WTC11 (cell line): ENCODE measurements around the gene CPEB3.

ENCODE experiments used
- FOXJ3 ChIP-seq: sonication (generic); formaldehyde crosslinking; IDR thresholded peaks from 2 replicates; pipeline ENCODE4 v1.9.0; 2021; ENCODE audit warnings: missing genetic modification reagents, mild to moderate bottlenecking, borderline replicate concordance
- FOXP1 ChIP-seq: sonication (generic); formaldehyde crosslinking; IDR thresholded peaks from 2 replicates; pipeline ENCODE4 v1.8.0; 2022; ENCODE audit warnings: missing genetic modification reagents, mild to moderate bottlenecking, moderate library complexity, borderline replicate concordance
- HMGA2 ChIP-seq: fragments of 250-450 bp; sonication (Bioruptor Pico); IDR thresholded peaks from 2 replicates; pipeline ENCODE4 v1.4.0; 2021; ENCODE audit warnings: mild to moderate bottlenecking, moderate library complexity
- SMAD4 ChIP-seq: sonication (generic); formaldehyde crosslinking; IDR thresholded peaks from 2 replicates; pipeline ENCODE4 v1.8.0; 2022; ENCODE audit warnings: mild to moderate bottlenecking, missing genetic modification reagents
- TCF7 ChIP-seq: sonication (generic); formaldehyde crosslinking; IDR thresholded peaks from 2 replicates; pipeline ENCODE4 v1.8.0; 2022; ENCODE audit warnings: mild to moderate bottlenecking, low read depth, missing genetic modification reagents, moderate library complexity
- TEAD4 ChIP-seq: sonication (generic); formaldehyde crosslinking; IDR thresholded peaks from 2 replicates; pipeline ENCODE4 v1.8.0; 2022; ENCODE audit warnings: mild to moderate bottlenecking, missing genetic modification reagents
- TP53 ChIP-seq: sonication (generic); formaldehyde crosslinking; IDR thresholded peaks from 2 replicates; pipeline ENCODE4 v1.8.1; 2023; ENCODE audit warnings: mild to moderate bottlenecking, missing genetic modification reagents
- TF ChIP-seq, protein P1 (sequence below): fragments of 200-600 bp; IDR thresholded peaks from 2 replicates; pipeline ENCODE4 v1.8.0; 2022; ENCODE audit warnings: antibody characterized with exemption
- TF ChIP-seq, protein P2 (sequence below): sonication (generic); formaldehyde crosslinking; IDR thresholded peaks from 2 replicates; pipeline ENCODE4 v1.8.1; 2023; ENCODE audit warnings: mild to moderate bottlenecking, missing genetic modification reagents, moderate library complexity
- TF ChIP-seq, protein P3 (sequence below): fragments of 250-450 bp; sonication (Bioruptor Pico); IDR thresholded peaks from 2 replicates; pipeline ENCODE4 v1.8.0; 2021; ENCODE audit warnings: mild to moderate bottlenecking
- TF ChIP-seq, protein P4 (sequence below): fragments of 250-450 bp; sonication (Bioruptor Pico); IDR thresholded peaks from 2 replicates; pipeline ENCODE4 v1.9.0; 2021; ENCODE audit warnings: mild to moderate bottlenecking
- TF ChIP-seq, protein P5 (sequence below): fragments of 250-450 bp; sonication (Bioruptor Pico); conservative IDR thresholded peaks from 2 replicates; pipeline ENCODE4 v1.9.0; 2021; ENCODE audit warnings: mild to moderate bottlenecking
- TF ChIP-seq, protein P6 (sequence below): sonication (generic); formaldehyde crosslinking; IDR thresholded peaks from 2 replicates; pipeline ENCODE4 v1.8.1; 2022; ENCODE audit warnings: low read depth, mild to moderate bottlenecking, moderate library complexity, missing genetic modification reagents, borderline replicate concordance
- TF ChIP-seq, protein P7 (sequence below): sonication (generic); formaldehyde crosslinking; IDR thresholded peaks from 2 replicates; pipeline ENCODE4 v1.8.0; 2022; ENCODE audit warnings: mild to moderate bottlenecking, missing genetic modification reagents

DNA sequence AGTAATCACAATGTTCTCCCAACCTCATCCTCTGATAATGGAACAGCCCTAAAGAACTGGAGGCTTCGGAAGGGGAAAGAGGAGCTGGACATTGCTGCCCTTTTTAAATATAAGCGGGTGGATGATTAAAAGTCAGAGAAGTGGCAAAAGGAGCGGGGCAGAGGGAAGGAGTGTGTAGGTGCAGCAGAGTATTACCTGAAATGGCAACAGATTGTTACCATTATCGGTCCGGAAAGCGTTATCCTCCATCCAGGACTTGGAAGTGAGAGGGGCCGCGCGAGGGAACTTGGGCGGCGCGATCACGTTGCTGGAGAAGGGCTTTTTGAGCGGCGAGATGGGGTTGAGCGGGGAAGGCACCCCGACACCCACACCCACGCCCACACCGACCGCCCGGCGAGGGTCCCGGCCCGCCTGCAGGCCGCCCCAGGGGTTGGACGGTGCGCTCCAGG, 51.7 kb downstream of the CPEB3 start:
- TF ChIP-seq, protein P1, sequence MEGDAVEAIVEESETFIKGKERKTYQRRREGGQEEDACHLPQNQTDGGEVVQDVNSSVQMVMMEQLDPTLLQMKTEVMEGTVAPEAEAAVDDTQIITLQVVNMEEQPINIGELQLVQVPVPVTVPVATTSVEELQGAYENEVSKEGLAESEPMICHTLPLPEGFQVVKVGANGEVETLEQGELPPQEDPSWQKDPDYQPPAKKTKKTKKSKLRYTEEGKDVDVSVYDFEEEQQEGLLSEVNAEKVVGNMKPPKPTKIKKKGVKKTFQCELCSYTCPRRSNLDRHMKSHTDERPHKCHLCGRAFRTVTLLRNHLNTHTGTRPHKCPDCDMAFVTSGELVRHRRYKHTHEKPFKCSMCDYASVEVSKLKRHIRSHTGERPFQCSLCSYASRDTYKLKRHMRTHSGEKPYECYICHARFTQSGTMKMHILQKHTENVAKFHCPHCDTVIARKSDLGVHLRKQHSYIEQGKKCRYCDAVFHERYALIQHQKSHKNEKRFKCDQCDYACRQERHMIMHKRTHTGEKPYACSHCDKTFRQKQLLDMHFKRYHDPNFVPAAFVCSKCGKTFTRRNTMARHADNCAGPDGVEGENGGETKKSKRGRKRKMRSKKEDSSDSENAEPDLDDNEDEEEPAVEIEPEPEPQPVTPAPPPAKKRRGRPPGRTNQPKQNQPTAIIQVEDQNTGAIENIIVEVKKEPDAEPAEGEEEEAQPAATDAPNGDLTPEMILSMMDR = no peak
- TF ChIP-seq TEAD4 (CRISPR knock-in tag) (0 out of 2 replicates have a peak, but pooled peaks have one; percentile 26), SMAD4 (CRISPR knock-in tag) (no peak), TP53 (CRISPR knock-in tag) (no peak), TCF7 (CRISPR knock-in tag) (no peak), HMGA2 (no peak), FOXP1 (CRISPR knock-in tag) (no peak), FOXJ3 (no peak)
- TF ChIP-seq, protein P2, sequence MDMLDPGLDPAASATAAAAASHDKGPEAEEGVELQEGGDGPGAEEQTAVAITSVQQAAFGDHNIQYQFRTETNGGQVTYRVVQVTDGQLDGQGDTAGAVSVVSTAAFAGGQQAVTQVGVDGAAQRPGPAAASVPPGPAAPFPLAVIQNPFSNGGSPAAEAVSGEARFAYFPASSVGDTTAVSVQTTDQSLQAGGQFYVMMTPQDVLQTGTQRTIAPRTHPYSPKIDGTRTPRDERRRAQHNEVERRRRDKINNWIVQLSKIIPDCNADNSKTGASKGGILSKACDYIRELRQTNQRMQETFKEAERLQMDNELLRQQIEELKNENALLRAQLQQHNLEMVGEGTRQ (CRISPR knock-in tag) = no peak
- TF ChIP-seq, protein P3, sequence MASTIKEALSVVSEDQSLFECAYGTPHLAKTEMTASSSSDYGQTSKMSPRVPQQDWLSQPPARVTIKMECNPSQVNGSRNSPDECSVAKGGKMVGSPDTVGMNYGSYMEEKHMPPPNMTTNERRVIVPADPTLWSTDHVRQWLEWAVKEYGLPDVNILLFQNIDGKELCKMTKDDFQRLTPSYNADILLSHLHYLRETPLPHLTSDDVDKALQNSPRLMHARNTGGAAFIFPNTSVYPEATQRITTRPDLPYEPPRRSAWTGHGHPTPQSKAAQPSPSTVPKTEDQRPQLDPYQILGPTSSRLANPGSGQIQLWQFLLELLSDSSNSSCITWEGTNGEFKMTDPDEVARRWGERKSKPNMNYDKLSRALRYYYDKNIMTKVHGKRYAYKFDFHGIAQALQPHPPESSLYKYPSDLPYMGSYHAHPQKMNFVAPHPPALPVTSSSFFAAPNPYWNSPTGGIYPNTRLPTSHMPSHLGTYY (CRISPR knock-in tag) = no peak
- TF ChIP-seq, protein P4, sequence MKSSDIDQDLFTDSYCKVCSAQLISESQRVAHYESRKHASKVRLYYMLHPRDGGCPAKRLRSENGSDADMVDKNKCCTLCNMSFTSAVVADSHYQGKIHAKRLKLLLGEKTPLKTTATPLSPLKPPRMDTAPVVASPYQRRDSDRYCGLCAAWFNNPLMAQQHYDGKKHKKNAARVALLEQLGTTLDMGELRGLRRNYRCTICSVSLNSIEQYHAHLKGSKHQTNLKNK = no peak
- TF ChIP-seq, protein P5, sequence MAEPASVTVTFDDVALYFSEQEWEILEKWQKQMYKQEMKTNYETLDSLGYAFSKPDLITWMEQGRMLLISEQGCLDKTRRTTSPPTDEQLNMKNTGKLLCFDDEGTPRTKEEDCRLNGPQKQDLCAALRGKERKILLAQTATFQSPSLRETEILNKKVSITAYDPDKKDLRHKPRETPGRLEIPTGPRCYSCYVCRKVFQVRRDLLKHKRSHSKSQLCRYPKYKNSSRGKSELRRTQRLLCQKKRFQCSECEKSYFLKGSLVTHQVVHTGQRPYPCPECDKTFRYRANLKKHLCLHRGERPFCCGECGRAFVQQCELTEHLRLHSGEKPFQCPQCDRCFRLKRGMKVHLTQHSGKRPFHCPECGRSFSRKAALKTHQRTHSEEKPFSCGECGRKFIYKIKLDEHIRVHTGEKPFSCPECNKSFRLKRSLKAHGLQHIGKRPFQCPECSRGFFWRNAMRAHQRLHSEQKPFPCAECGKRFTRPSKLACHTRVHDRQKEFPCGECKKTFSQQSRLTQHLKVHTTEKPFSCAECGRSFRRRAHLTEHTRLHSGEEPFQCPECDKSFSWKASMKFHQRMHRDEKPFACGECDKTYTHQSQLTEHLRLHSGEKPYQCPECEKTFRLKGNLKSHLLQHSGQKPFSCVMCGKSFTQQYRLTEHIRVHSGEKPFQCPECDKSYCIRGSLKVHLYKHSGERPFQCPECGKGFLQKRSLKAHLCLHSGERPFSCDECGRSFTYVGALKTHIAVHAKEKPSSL (CRISPR knock-in tag) = no peak
- TF ChIP-seq, protein P6, sequence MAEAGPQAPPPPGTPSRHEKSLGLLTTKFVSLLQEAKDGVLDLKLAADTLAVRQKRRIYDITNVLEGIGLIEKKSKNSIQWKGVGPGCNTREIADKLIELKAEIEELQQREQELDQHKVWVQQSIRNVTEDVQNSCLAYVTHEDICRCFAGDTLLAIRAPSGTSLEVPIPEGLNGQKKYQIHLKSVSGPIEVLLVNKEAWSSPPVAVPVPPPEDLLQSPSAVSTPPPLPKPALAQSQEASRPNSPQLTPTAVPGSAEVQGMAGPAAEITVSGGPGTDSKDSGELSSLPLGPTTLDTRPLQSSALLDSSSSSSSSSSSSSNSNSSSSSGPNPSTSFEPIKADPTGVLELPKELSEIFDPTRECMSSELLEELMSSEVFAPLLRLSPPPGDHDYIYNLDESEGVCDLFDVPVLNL = no peak
- TF ChIP-seq, protein P7, sequence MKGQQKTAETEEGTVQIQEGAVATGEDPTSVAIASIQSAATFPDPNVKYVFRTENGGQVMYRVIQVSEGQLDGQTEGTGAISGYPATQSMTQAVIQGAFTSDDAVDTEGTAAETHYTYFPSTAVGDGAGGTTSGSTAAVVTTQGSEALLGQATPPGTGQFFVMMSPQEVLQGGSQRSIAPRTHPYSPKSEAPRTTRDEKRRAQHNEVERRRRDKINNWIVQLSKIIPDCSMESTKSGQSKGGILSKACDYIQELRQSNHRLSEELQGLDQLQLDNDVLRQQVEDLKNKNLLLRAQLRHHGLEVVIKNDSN (CRISPR knock-in tag) = no peak
